OCI-LY7 (cell line): ENCODE measurements around the gene HIVEP3.

Experiments
- EZH2phosphoT487 ChIP-seq: fragments of 200-600 bp; sonication (generic); IDR thresholded peaks from 2 replicates; pipeline ENCODE4 v1.6.1; 2018; ENCODE audit warnings: low read depth, borderline replicate concordance, mild to moderate bottlenecking, mixed run types, antibody characterized with exemption, low read length, moderate library complexity, mixed read lengths
- TF ChIP-seq, protein P1 (sequence below): fragments of 200-600 bp; sonication (generic); conservative IDR thresholded peaks from 2 replicates; pipeline ENCODE4 v1.5.1; 2014; ENCODE audit warnings: mild to moderate bottlenecking, antibody characterized with exemption, low read length, moderate library complexity, mixed read lengths

DNA sequence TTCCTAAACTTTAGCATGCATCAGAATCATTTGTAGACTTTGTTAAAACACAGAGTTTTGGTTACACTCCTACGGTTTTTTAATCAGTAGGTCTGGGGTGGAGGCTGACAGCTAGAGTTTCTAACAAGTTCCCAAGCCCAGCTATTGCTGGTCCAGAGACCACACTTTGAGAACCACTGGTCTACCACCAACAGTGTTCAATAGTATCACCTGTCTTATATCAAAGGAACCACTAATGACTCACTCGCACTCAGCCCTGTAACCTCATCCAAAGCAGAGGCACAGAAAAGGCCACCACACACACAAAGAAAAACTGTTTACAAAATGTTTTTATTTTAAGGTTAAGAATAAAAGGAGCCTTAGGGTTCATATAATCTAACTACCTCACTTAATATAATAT, 68.7 kb downstream of the HIVEP3 start:
- TF ChIP-seq, protein P1, sequence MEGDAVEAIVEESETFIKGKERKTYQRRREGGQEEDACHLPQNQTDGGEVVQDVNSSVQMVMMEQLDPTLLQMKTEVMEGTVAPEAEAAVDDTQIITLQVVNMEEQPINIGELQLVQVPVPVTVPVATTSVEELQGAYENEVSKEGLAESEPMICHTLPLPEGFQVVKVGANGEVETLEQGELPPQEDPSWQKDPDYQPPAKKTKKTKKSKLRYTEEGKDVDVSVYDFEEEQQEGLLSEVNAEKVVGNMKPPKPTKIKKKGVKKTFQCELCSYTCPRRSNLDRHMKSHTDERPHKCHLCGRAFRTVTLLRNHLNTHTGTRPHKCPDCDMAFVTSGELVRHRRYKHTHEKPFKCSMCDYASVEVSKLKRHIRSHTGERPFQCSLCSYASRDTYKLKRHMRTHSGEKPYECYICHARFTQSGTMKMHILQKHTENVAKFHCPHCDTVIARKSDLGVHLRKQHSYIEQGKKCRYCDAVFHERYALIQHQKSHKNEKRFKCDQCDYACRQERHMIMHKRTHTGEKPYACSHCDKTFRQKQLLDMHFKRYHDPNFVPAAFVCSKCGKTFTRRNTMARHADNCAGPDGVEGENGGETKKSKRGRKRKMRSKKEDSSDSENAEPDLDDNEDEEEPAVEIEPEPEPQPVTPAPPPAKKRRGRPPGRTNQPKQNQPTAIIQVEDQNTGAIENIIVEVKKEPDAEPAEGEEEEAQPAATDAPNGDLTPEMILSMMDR: no peak
- TF ChIP-seq EZH2phosphoT487: no peak
